HT1080 (cell line): ENCODE measurements around the gene FAM168A. TPM values are rescaled to one million over a fixed set of nuclear protein-coding genes. Genes with fewer than 3 reads are reported as not detected.

Source experiments
- DNase-seq: peaks from one replicate; pipeline ENCODE4 v3.0.0-alpha.2; 2015; ENCODE audit warnings: low read depth
- total RNA-seq: library from RNA; depleted of rRNA; stranded (reverse); fragments of >200 nt; shearing (Covaris generic); gene quantifications from 2 replicates; pipeline ENCODE4 v1.2.3, GENCODE V29; 2014

FAM168A gene
- total RNA-seq, 1 experiment from 2014 or later = 20.3 TPM

GRCh38 chr11:73429121-73429750 lies 168.7 kb downstream of the FAM168A start:
- peak; percentile 50 for DNase-seq

GRCh38 chr11:73428699-73429098 lies 169.2 kb downstream of the FAM168A start:
- DNase-seq = no peak

- DNase-seq = no peak
These were observed 169.7 kb downstream of the FAM168A start for GRCh38 chr11:73428227-73428626.

GRCh38 chr11:73426219-73426850 lies 171.6 kb downstream of the FAM168A start:
- DNase-seq = no peak

- DNase-seq = no peak
These were observed 172.8 kb downstream of the FAM168A start for GRCh38 chr11:73425108-73425507.

- no peak for DNase-seq
These were observed 174.4 kb downstream of the FAM168A start for GRCh38 chr11:73423506-73423905.

GRCh38 chr11:73422886-73423285 lies 175.0 kb downstream of the FAM168A start:
- no peak for DNase-seq

GRCh38 chr11:73420136-73420535 lies 177.8 kb downstream of the FAM168A start:
- DNase-seq = no peak

- peak; percentile 29 for DNase-seq
These were observed 181.1 kb downstream of the FAM168A start for GRCh38 chr11:73416786-73417185.

GRCh38 chr11:73415854-73416615 lies 181.9 kb downstream of the FAM168A start:
- DNase-seq = no peak

GRCh38 chr11:73414977-73415651 lies 182.8 kb downstream of the FAM168A start:
- DNase-seq = no peak

- no peak for DNase-seq
These were observed 184.7 kb downstream of the FAM168A start for GRCh38 chr11:73413256-73413655.

GRCh38 chr11:73412308-73412707 lies 185.6 kb downstream of the FAM168A start:
- peak; percentile 76 for DNase-seq

GRCh38 chr11:73411031-73411430 lies 186.9 kb downstream of the FAM168A start:
- DNase-seq = no peak

- no peak for DNase-seq
These were observed 187.3 kb downstream of the FAM168A start for GRCh38 chr11:73410627-73411026.

- no peak for DNase-seq
These were observed 188.5 kb downstream of the FAM168A start for GRCh38 chr11:73409431-73409830.

- DNase-seq = no peak
These were observed 191.3 kb downstream of the FAM168A start for GRCh38 chr11:73406619-73407018.

- no peak for DNase-seq
These were observed 191.8 kb downstream of the FAM168A start for GRCh38 chr11:73406131-73406530.

- DNase-seq = no peak
These were observed 192.8 kb downstream of the FAM168A start for GRCh38 chr11:73405146-73405510.

- no peak for DNase-seq
These were observed 193.3 kb downstream of the FAM168A start for GRCh38 chr11:73404506-73405145.

GRCh38 chr11:73404048-73404447 lies 193.9 kb downstream of the FAM168A start:
- DNase-seq = peak; percentile 59
